ENCODE results near the gene ZNF888.

DNA sequence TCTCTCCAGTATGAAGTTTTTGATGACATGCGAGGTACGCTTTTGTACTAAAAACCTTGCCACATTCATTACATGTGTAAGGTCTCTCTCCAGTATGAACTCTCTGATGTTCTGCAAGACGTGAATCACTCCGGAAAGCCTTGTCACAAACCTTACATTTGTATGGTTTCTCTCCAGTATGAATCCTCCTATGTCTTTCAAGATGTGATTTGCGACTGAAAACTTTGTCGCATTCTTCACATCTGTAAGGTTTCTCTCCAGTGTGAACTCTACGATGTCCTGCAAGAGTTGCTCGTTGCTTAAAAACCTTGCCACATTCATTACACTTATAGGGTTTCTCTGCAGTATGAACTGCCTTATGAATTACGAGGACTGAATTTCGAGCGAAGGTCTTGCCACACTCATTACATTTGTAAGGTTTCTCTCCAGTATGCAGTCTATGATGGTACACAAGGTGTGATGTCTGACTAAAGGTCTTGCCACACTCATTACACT is 42.3 kb downstream of the ZNF888 start:
- no peak for TF ChIP-seq POLR2A (IDR thresholded peaks at IDR 0.05)
- no peak for TF ChIP-seq CTCF (IDR thresholded peaks at IDR 0.05)
- TF ChIP-seq EP300 (IDR thresholded peaks at IDR 0.05), result no peak
